ENCODE data around the gene SIM1.

Gene SIM1

GRCh38 chr6:100347901-100348550 is 116.7 kb downstream of the SIM1 start:
- no peak for DNase-seq

- DNase-seq, result no peak
Measured at GRCh38 chr6:100346828-100347227, 117.9 kb downstream of the SIM1 start.

GRCh38 chr6:100346203-100346602 is 118.5 kb downstream of the SIM1 start:
- DNase-seq, result no peak

- no peak for DNase-seq
Measured at GRCh38 chr6:100344761-100345160, 120.0 kb downstream of the SIM1 start.

- no peak for DNase-seq
Measured at GRCh38 chr6:100344321-100344720, 120.4 kb downstream of the SIM1 start.

- no peak for DNase-seq
Measured at GRCh38 chr6:100343316-100344077, 121.2 kb downstream of the SIM1 start.

GRCh38 chr6:100342830-100343229 is 121.9 kb downstream of the SIM1 start:
- DNase-seq, result no peak

GRCh38 chr6:100339574-100340255 is 125.0 kb downstream of the SIM1 start:
- DNase-seq, result no peak

GRCh38 chr6:100338090-100338489 is 126.6 kb downstream of the SIM1 start:
- DNase-seq, result no peak

- DNase-seq, result no peak
Measured at GRCh38 chr6:100336876-100337275, 127.8 kb downstream of the SIM1 start.

GRCh38 chr6:100335991-100336390 is 128.7 kb downstream of the SIM1 start:
- no peak for DNase-seq
